Adrenal gland (tissue), 5 donors: ENCODE measurements around the gene COL9A2.

Experiments
- CTCF ChIP-seq, 6 experiments: fragments of 450-650 bp in 4 of 6; fragments of 200-600 bp in 2 of 6; sonication (generic) in 1 of 6; IDR thresholded peaks; 1 replicate in 5 of 6; 2 replicates in 1 of 6; pipeline versions ENCODE4 v1.5.1 to v1.8.0; 2016 to 2021; ENCODE audit warnings: antibody characterized with exemption in 6 of 6, mild to moderate bottlenecking in 2 of 6, moderate library complexity in 1 of 6
- POLR2A ChIP-seq, 2 donors: fragments of 450-650 bp; IDR thresholded peaks; one replicate each; pipeline ENCODE4 v1.6.1; 2017; ENCODE audit warnings: antibody characterized with exemption in 2 of 2, mild to moderate bottlenecking in 2 of 2, moderate library complexity in 1 of 2
- donor health status: DM: no; HTN: no; CAD: no.

GRCh38 chr1:40265298-40265697 lies 51.8 kb downstream of the COL9A2 start:
- TF ChIP-seq CTCF (IDR thresholded peaks at IDR 0.05) (no peak), POLR2A (IDR thresholded peaks at IDR 0.05) (no peak)
